AG20443 (cell line): Measurements from ENCODE around the gene ZNF688.
A peak's percentile ranks its signal among the peaks of the same experiment; 100 is the strongest.
"Not testable (repeated sequence)": the region's sequence is repeated elsewhere in the genome, so short reads cannot be mapped to it uniquely, and the experiment has no call there.

ENCODE experiments used
- DNase-seq: peaks from one replicate; pipeline ENCODE4 v3.0.0; 2012; ENCODE audit warnings: low spot score, mixed read lengths

Gene ZNF688

DNA sequence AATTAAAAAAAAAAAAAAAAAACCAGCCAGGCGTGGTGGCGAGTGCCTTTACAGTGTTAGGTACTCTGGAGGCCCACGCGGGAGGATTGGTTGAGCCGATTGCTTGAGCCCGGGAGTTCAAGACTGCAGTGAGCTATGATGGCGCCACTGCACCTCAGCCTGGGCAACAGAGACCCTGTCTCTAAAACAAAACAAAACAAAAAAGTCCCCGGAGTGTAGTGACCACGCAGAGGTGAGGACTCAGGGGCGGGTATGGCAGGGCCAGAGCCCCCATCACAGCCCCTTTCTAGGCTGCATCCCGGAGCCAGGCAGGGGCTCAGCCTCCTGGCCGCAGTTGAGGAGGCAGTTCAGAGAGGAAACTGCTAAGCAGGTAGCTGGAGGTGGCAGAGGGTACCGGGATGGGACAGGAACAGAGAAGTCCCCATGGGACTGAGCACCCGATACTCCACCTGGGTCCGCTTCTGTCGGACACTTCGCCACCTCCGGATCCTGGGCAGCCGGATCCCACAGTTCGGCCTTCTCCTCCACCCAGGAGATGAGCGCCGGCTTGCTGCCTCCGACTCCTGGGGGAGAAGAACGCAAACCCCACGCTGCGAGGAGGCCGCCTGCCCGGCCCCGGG, 37.7 kb downstream of the ZNF688 start:
- peak; percentile 22 for DNase-seq

GRCh38 chr16:30533146-30533522, 38.4 kb downstream of the ZNF688 start:
- DNase-seq = no peak

- no peak for DNase-seq
These were observed 39.0 kb downstream of the ZNF688 start for GRCh38 chr16:30532285-30533145.

DNA sequence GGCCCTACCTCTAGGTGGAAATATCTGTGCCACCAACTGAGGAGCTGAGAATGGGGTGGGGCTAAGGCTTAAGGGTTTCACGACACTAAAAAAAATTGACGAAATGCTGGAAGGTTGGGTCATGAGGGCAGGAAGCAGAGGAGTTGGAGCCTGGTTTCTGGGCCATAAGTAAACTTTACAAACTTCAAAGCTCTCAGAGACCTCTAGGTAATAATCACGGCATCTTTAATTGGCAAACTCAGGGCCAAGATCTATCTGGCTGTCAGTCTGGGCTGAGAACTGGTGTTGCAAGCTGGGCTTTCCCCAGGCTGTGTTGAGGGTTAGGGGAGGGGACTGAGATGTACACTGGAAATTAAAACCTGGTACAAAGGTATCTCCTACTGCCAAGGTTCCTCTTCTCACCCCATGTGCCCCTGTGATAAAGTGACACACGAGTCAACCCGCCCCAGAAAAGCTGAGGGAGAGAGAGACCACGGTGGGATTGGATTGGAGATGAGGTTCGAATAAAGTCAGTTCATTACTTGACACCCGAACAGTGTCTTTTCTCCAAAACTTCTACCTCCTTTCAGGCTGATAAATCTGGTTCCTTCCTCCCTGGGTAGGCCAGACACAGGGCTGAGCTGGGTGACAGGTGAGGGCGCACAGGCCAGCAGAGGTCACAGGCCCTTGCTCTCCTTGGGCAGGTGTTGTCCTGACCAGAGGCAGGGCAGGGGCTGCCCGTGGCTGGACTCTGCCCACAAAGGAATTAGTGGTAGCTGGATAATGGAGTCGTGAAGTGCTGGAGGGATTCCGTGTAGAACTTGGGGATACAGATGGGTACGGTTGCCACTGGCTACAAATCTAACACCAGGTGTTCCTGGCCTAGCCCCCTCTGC, 41.1 kb downstream of the ZNF688 start:
- DNase-seq = no peak

DNA sequence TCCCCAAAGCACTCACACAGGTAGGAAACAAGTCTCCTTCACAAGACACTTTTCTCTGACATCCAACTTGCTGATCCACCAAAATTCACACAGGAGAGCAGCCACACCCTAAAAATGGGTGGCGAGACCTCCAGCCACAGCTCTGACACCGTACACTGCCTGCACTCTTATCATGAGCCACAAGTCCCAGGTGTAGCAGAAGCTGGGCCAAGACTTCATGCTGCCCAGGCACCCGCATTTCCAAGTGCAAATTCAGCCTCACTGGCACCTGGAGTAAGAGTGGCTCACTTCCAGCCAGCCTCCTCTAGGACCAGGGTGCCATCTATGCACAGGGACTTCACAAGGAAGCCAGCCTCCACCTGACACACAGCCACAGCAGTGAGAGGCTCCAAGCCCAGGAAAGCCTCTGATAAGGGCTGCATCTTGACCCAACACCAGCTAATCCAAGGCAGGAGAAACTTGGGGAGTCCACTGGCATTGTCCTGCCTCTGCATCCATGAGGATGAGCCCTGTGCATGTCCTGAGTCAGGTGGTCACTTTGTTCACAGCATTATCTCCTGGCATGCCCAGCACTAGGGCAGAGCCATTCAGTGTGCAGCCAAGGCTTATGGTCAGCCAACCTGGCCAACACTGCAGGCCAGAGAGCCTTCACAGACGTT, 42.6 kb downstream of the ZNF688 start:
- DNase-seq = no peak

GRCh38 chr16:30527635-30528178, 43.8 kb downstream of the ZNF688 start:
- DNase-seq = no peak

- peak; percentile 98 for DNase-seq
These were observed 44.5 kb downstream of the ZNF688 start for GRCh38 chr16:30526823-30527634.

DNA sequence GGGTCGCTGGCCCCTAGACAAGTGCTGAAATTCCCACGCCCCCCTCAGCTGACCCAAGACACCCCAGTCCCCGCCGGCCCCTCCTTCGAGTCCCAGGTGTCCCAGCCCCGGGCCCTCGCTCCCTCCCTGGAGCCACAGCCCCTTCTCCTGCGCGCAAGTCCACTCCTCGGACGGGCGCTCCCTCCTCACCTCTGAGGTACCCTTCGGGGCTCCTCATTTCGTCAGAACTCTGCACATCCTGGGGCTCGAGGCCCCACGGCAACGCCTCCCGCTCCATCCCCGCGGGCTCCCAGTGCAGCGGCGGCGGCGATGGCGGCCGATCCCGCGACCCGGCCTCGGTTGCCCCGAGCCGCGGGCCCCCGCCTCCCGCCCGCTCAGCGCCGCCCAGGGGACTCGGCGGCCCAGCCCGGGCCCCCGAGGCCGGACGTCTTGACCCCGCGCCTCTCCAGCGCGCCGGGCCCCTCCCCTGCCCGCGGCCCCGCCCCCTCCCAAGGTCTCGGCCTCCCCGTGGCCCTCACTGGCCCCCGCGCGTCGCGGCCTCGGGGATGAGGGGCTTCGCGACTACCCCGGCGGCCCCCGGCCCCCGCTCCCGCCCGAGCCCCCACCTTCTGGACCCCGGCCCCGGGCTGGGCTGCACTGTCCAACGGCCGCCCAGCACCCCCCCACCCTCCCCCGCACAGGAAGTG, 45.2 kb downstream of the ZNF688 start, which contains the start of gene ZNF768:
Gene ZNF768 (minus strand): TSS at position 430 of the 686 bp plus-strand sequence. CDS start 153 bp downstream, at position 277.
- DNase-seq = peak; percentile 85

DNA sequence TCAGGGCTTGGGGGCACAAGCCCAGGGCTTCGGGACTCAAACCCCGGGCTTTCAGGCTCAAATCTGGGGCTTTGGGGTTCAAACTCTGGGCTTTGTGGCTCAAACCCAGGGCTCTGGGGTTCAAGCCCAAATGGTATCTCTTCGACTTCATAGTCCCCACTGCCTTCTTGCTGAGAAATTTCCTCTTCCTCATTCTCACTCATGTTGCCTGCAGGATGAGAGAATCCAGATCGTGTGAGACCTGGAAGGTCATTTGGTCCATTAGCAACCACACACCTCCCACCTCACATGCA, 45.7 kb downstream of the ZNF688 start:
- no peak for DNase-seq

- DNase-seq = no peak
These were observed 46.6 kb downstream of the ZNF688 start for GRCh38 chr16:30524575-30525568.

DNA sequence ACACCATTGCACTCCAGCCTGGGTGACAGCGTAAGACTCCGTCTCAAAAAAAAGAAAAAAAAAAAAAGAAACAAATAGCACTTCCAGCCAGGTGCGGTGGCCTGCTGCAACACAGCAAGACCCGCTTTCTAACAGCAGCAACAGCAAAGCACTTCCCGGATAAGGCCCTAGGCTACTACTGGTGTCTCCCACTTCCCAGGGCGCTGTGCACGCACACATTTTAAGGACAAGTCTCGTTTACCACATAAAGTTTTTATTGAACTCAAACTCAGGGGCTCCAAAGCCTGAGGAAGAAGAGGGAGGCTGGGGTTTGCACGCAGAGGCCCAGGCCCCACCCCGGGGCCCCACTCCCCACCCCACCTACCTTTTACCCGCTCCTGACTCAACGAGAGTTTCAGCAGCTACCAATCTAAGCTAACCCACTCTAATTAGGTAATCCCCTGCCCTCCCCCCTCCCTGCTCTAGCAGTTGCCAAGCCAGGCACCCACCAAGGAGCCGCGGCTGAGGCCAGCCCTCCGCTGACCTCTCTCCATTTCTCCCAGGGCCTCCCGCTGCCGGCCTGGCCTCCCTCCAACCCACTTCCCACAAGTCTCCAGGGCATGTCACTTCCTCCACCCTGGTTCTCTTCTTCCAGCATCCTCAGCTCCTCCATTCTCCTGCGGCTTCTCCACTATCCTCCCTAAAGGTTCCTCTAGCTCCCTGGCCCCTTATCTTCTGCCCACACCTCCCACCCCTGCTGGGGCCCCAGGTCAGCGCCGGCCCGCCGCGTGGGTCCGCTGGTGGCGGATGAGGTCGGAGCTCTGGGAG, 47.5 kb downstream of the ZNF688 start:
- no peak for DNase-seq

DNA sequence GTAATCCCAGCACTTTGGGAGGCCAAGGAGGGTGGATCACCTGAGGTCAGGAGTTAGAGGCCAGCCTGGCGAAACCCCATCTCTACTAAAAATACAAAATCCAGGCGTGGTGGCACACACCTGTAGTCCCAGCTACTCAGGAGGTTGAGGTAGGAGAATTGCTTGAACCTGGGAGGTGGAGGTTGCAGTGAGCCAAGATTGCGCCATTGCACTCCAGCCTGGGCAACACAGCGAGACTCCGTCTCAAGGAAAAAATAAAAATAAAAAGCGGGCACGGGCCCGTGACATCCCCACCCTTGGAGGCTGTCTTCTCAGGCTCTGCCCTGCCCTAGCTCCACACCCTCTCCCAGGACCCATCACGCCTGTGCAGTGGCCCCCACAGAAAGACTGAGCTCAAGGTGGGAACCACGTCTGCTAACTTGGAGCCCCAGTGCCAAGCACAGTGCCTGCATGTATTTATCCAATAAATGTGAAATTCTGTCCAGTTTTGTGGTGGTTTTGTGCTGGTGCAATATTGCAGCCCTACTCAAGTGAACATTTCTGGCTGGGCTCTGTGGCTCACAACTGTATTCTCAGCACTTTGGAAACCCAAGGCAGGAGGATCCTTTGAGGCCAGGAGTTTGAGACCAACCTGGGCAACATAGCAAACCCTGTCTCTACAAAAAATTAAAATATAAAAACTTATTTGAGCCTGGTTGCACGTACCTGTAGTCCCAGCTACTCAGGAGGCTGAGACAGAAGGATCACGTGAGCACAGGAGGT, 48.6 kb downstream of the ZNF688 start:
- DNase-seq = not testable (repeated sequence)

DNA sequence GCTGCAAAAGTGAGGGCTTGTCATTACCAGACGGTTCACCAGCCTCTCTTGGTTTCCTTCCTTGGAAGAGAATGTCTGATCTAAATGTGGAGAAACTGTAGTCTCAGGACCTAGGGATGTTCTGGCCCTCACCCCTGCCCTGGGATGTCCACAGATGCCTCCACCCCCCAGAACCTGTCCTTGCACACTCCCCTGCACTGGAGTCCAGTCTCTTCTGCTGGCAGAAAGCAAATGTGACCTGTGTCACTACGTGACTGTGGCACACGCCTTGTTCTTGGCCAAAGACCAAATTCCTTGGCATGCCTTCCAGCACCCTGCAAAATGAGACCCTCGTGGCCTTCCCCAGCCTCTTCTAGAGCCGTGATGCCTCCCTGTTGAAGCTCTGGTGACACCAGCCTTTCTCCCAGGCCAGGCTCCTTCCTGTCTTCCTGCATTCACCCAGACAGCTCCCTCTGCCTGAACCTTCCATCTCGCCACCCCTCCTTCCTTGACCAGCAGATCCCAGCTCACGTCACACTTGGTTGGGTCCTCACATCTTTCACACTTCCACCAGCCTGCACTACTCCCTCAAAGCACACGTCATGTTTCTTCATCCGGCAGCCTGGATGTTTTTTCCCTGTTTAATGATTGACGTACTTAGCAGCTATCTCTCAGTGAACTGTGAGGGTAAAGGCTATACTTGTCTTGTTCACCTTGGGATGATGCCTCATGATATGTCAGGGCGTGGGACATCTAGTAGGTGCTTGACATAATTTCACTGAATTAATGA, 49.5 kb downstream of the ZNF688 start:
- DNase-seq = no peak

DNA sequence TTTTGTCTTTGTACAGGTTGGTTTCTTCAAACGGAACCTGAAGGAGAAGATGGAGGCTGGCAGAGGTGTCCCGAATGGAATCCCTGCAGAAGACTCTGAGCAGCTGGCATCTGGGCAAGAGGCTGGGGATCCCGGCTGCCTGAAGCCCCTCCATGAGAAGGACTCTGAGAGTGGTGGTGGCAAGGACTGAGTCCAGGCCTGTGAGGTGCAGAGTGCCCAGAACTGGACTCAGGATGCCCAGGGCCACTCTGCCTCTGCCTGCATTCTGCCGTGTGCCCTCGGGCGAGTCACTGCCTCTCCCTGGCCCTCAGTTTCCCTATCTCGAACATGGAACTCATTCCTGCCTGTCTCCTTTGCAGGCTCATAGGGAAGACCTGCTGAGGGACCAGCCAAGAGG, 50.0 kb downstream of the ZNF688 start:
- no peak for DNase-seq
